GM21423 (cell line): ENCODE results near the gene WNT8A.

ENCODE experiments used
- ATAC-seq: cut with Tn5 transposase; IDR thresholded peaks from one replicate; pipeline ENCODE4 v1.9.1; 2021; ENCODE audit warnings: mild to moderate bottlenecking, moderate library complexity; ENCODE audit not compliant: unreplicated experiment

Gene WNT8A

DNA sequence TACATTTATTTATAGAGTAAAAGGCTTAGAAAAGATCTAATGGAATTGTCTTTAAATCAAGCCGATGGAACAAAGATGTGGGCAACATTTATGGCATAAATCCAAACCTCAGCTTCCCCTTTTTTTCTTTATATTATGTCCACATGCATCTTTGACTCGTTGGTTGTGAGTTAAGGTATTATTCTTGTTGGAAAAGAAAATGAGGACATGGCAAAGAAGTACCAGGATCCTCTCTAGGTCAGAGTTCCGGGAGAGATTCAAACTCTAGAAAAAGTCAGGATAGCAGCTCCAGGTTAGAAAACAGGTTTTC lies 55.9 kb downstream of the WNT8A start:
- ATAC-seq = no peak

DNA sequence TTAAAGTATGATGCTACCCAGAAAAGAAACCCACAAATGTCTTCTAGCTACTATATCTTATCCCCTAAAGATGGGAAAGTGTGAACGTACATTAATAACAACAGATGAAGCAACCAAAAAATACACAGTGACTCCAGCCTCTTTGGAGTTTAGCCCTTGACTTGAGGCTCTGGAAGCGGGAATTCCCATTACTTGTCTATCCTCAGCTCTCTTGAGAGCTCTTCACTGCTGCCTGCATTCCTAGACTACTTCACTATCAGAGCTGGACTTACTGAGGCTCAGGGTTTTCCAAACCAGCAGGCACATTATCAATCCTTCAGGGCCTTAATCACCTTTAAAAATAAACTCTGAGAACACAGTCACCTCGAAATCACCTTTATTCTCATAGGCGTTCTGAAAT lies 56.4 kb downstream of the WNT8A start:
- no peak for ATAC-seq
